HCT116 (cell line): ENCODE data around the gene PODN. TPM values are rescaled to one million over a fixed set of nuclear protein-coding genes. Genes with fewer than 3 reads are reported as not detected.

ENCODE experiments used
- ATAC-seq: fragments of 200-7000 bp; cut with Tn5 transposase; 2 replicates; pipeline ENCODE4 v1.9.1; 2020; ENCODE audit warnings: mild to moderate bottlenecking, moderate library complexity
- BruUV-seq: library from RNA; stranded (reverse); fragments of 400-500 nt; replicated peaks from 2 replicates; lab custom pipeline; 2021; lab: Mats Ljungman, UMichigan
- CTCF ChIA-PET: fragments of 300-600 bp; sonication (Branson Sonifier 250); formaldehyde crosslinking; loops from one replicate; lab custom pipeline; 2021; ENCODE audit warnings: antibody characterized with exemption; lab: Charles Lee
- POLR2A ChIA-PET: fragments of 300-600, 350-600 bp; sonication (Branson Sonifier 250); formaldehyde crosslinking; loops from one replicate; lab custom pipeline; 2021; ENCODE audit warnings: antibody characterized with exemption; lab: Charles Lee
- RAD21 ChIA-PET, 2 experiments: fragments of 300-600 bp; sonication (Branson Sonifier 250); formaldehyde crosslinking; loops; one replicate each; lab custom pipeline; 2023; ENCODE audit warnings: low total read pairs in 2 of 2; ENCODE audit not compliant: uncharacterized antibody in 2 of 2, unreplicated experiment in 2 of 2, low non-redundant PET in 1 of 2; lab: Charles Lee
- DNase-seq: peaks from one replicate; pipeline ENCODE4 v3.0.0-alpha.2; 2010; ENCODE audit warnings: low read depth, low spot score
- H2AFZ ChIP-seq: fragments of 200-600 bp; shearing (Covaris generic), sonication (generic); 2 replicates; pipeline ENCODE4 v1.6.1; 2017; ENCODE audit warnings: low read depth, mixed run types, mixed read lengths, antibody characterized with exemption, low read length; ENCODE audit not compliant: poor library complexity, severe bottlenecking
- H3K27ac ChIP-seq: 2 replicates; pipeline ENCODE4 v1.5.1; 2012; ENCODE audit warnings: low read depth, low read length
- H3K27me3 ChIP-seq: fragments of 200-600 bp; sonication (generic); 2 replicates; pipeline ENCODE4 v1.6.1; 2016; ENCODE audit warnings: mixed run types, low read length, mixed read lengths; ENCODE audit not compliant: insufficient read depth
- H3K36me3 ChIP-seq, 2 experiments: fragments of 200-500 bp in 1 of 2; fragments of 200-600 bp in 1 of 2; sonication (Bioruptor generic) in 1 of 2; sonication (generic) in 1 of 2; 2 replicates each; pipeline versions ENCODE4 v1.5.1 to v1.6.1; 2014 to 2016; ENCODE audit warnings: low read length in 2 of 2, inconsistent platforms in 1 of 2, mixed read lengths in 1 of 2, mixed run types in 1 of 2; ENCODE audit not compliant: insufficient read depth in 2 of 2, control insufficient read depth in 1 of 2
- H3K4me1 ChIP-seq, 2 experiments: fragments of 200-600 bp in 1 of 2; sonication (generic) in 1 of 2; 2 replicates each; pipeline versions ENCODE4 v1.5.1 to v1.6.1; 2012 to 2017; ENCODE audit warnings: low read length in 2 of 2, inconsistent platforms in 1 of 2, mild to moderate bottlenecking in 1 of 2, mixed read lengths in 1 of 2, mixed run types in 1 of 2, moderate library complexity in 1 of 2; ENCODE audit not compliant: insufficient read depth in 2 of 2, control insufficient read depth in 1 of 2
- H3K4me2 ChIP-seq: fragments of 200-600 bp; sonication (generic); 2 replicates; pipeline ENCODE4 v1.6.1; 2017; ENCODE audit warnings: mixed run types, low read length, mixed read lengths
- H3K4me3 ChIP-seq, 2 experiments: fragments of 200-600 bp in 1 of 2; sonication (generic) in 1 of 2; replicated peaks in 1 of 2; 2 replicates each; pipeline ENCODE4 v1.5.1; 2011 to 2016; ENCODE audit warnings: low read length in 2 of 2, control low read depth in 1 of 2, low read depth in 1 of 2, mild to moderate bottlenecking in 1 of 2, mixed read lengths in 1 of 2, mixed run types in 1 of 2
- H3K79me2 ChIP-seq: fragments of 200-600 bp; sonication (generic); 2 replicates; pipeline ENCODE4 v1.6.1; 2017; ENCODE audit warnings: mild to moderate bottlenecking, mixed run types, low read length, moderate library complexity, mixed read lengths; ENCODE audit not compliant: insufficient read depth
- H3K9ac ChIP-seq: fragments of 200-600 bp; sonication (generic); 2 replicates; pipeline ENCODE4 v1.6.1; 2016; ENCODE audit warnings: low read length, mixed read lengths
- H3K9me2 ChIP-seq: fragments of 200-600 bp; sonication (generic), shearing (Covaris generic); 2 replicates; pipeline ENCODE4 v1.6.1; 2017; ENCODE audit warnings: mixed run types, mild to moderate bottlenecking, moderate library complexity; ENCODE audit not compliant: insufficient read depth
- H3K9me3 ChIP-seq, 2 experiments: fragments of 200-500 bp in 1 of 2; fragments of 200-600 bp in 1 of 2; sonication (Bioruptor generic) in 1 of 2; sonication (generic) in 1 of 2; 2 replicates each; pipeline ENCODE4 v1.6.1; 2014 to 2017; ENCODE audit warnings: low read length in 2 of 2, mixed read lengths in 2 of 2, inconsistent platforms in 1 of 2, low read depth in 1 of 2, mild to moderate bottlenecking in 1 of 2, mixed run types in 1 of 2, moderate library complexity in 1 of 2; ENCODE audit not compliant: control insufficient read depth in 1 of 2, insufficient read depth in 1 of 2
- H4K20me1 ChIP-seq: fragments of 200-600 bp; sonication (generic), shearing (Covaris generic); 2 replicates; pipeline ENCODE4 v1.6.1; 2017; ENCODE audit warnings: mixed run types, mild to moderate bottlenecking, moderate library complexity; ENCODE audit not compliant: insufficient read depth
- CBX3 ChIP-seq: IDR thresholded peaks from 2 replicates; pipeline ENCODE4 v1.6.1; 2012; ENCODE audit warnings: low read depth
- CEBPB ChIP-seq: IDR thresholded peaks from 2 replicates; pipeline ENCODE4 v1.6.1; 2012; ENCODE audit warnings: low read depth
- EGR1 ChIP-seq: IDR thresholded peaks from 2 replicates; pipeline ENCODE4 v1.6.1; 2012; ENCODE audit warnings: low read depth
- ELF1 ChIP-seq: IDR thresholded peaks from 2 replicates; pipeline ENCODE4 v1.6.1; 2012; ENCODE audit warnings: low read depth, borderline replicate concordance
- JUND ChIP-seq: IDR thresholded peaks from 2 replicates; pipeline ENCODE4 v1.6.1; 2012
- POLR2AphosphoS5 ChIP-seq: IDR thresholded peaks from 2 replicates; pipeline ENCODE4 v1.6.1; 2011; ENCODE audit warnings: mild to moderate bottlenecking, low read depth, low read length, moderate library complexity
- SP1 ChIP-seq: IDR thresholded peaks from 2 replicates; pipeline ENCODE4 v1.6.1; 2012; ENCODE audit warnings: low read depth
- TCF7L2 ChIP-seq: IDR thresholded peaks from 2 replicates; pipeline ENCODE4 v1.7.0; 2011; ENCODE audit warnings: borderline replicate concordance, inconsistent platforms; ENCODE audit not compliant: insufficient read depth, insufficient read length; ENCODE audit errors: extremely low read depth
- YY1 ChIP-seq: IDR thresholded peaks from 2 replicates; pipeline ENCODE4 v1.6.1; 2011; ENCODE audit warnings: low read length, low read depth, moderate library complexity, mild to moderate bottlenecking; ENCODE audit not compliant: insufficient replicate concordance; ENCODE audit errors: extremely low read depth
- ZFX ChIP-seq: fragments of 450-650 bp; IDR thresholded peaks from 2 replicates; pipeline ENCODE4 v1.6.1; 2017
- intact Hi-C: fragments of 100-400 bp; cut with micrococcal nuclease; formaldehyde crosslinking; loops from 2 replicates; pipeline ENCODE4 v1.10.0; 2022
- total RNA-seq: library from RNA; stranded (reverse); gene quantifications from one replicate; pipeline ENCODE4 v1.2.1, GENCODE V29; 2021; ENCODE audit not compliant: unreplicated experiment
- TF ChIP-seq, protein P1 (sequence below), 3 experiments: fragments of 200-600 bp in 1 of 3; sonication (generic) in 1 of 3; IDR thresholded peaks in 2 of 3; conservative IDR thresholded peaks in 1 of 3; 2 replicates each; pipeline ENCODE4 v1.5.1; 2012 to 2017; ENCODE audit warnings: low read depth in 2 of 3, low read length in 2 of 3, antibody characterized with exemption in 1 of 3, borderline replicate concordance in 1 of 3, control low read depth in 1 of 3, mild to moderate bottlenecking in 1 of 3, mixed read lengths in 1 of 3, mixed run types in 1 of 3, moderate library complexity in 1 of 3; ENCODE audit not compliant: insufficient read depth in 1 of 3

The PODN gene
- total RNA-seq, 1 experiment from 2014 or later = 0.22 TPM

DNA sequence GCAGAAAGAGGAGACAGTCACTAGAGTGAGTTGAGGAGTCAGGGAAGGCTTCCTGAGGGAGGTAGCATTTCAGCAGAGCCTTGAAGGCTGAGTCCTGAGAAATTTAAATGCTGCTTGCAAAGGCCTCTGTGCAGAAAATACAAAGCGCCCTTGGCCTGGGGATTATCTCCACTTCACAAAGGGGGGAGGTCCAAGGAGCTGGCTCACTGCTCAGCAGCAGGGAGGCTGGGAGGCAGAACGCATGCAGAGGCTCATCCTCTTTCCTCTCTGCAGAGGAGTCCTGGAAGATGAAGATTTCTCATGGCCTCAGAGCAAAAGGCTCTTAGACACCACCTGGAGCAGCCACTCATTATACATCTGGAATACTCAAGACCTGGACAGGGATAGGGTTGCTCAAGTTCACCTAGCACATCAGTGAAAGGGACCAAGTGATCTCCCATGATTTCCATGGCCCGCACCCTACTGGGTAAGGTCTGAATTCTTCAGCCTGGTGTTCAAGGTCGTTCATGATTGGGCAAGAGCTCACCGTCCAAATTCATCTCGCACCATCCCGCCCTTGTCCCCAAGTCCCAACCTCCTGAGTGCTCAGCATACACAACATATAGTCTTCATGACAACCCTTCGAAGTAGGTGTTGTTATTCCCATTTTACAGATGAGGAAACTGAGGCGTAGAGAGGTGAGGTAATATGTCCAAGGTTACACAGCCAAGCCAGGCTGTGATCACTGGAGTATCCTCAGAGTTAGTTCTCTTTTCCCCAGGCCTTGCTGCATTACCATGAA is 71.4 kb downstream of the PODN start:
- Histone ChIP-seq H3K9me3 (peaks cover 0 to 7% of the 10 kb centered on the region in 2 experiments; a peak in 1 of 4 replicates), H3K36me3 (no peaks in the 10 kb centered on the region), H3K27ac (no peak overlapping the region)
- TF ChIP-seq, protein P1, sequence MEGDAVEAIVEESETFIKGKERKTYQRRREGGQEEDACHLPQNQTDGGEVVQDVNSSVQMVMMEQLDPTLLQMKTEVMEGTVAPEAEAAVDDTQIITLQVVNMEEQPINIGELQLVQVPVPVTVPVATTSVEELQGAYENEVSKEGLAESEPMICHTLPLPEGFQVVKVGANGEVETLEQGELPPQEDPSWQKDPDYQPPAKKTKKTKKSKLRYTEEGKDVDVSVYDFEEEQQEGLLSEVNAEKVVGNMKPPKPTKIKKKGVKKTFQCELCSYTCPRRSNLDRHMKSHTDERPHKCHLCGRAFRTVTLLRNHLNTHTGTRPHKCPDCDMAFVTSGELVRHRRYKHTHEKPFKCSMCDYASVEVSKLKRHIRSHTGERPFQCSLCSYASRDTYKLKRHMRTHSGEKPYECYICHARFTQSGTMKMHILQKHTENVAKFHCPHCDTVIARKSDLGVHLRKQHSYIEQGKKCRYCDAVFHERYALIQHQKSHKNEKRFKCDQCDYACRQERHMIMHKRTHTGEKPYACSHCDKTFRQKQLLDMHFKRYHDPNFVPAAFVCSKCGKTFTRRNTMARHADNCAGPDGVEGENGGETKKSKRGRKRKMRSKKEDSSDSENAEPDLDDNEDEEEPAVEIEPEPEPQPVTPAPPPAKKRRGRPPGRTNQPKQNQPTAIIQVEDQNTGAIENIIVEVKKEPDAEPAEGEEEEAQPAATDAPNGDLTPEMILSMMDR (IDR thresholded peaks at IDR 0.05 in 2 of 3, conservative IDR thresholded peaks at IDR 0.05 in 1 of 3; ENCODE audit: borderline replicate concordance in 1 of 3, insufficient read depth in 1 of 3, low read depth in 2 of 3, low read length in 2 of 3) = no peak
- TF ChIP-seq CBX3 (no peak), POLR2AphosphoS5 (no peak), CEBPB (no peak), JUND (no peak), SP1 (no peak), ZFX (no peak), EGR1 (no peak), TCF7L2 (no peak), YY1 (no peak), ELF1 (no peak)
- TF ChIP-seq, all 23 proteins: peak for 0
- Histone ChIP-seq H3K27me3 (no peaks in the 10 kb centered on the region), H3K4me1 (no peaks in the 10 kb centered on the region), H3K9ac (no peak overlapping the region), H3K79me2 (no peaks in the 10 kb centered on the region), H2AFZ (no peak overlapping the region), H3K4me3 (no peak overlapping the region), H3K4me2 (no peak overlapping the region), H3K9me2 (no peaks in the 10 kb centered on the region), H4K20me1 (no peaks in the 10 kb centered on the region)
- POLR2A ChIA-PET = no interaction called here
- CTCF ChIA-PET = no interaction called here
- no TSS peak for BruUV-seq
- ATAC-seq = no peak
- RAD21 ChIA-PET = no interaction called here
- DNase-seq = no peak
- intact Hi-C loops = no loop called here
